GM12864 (cell line): Measurements from ENCODE around the gene PPAN.
A peak's percentile ranks its signal among the peaks of the same experiment; 100 is the strongest.

ENCODE experiments used
- DNase-seq: peaks from one replicate; pipeline ENCODE4 v3.0.0-alpha.2; 2011; ENCODE audit warnings: low read depth
- H3K4me3 ChIP-seq: 2 replicates; pipeline ENCODE4 v1.5.1; 2011; ENCODE audit warnings: mild to moderate bottlenecking, low read depth, low read length, control low read depth
- CTCF ChIP-seq: IDR thresholded peaks from 2 replicates; pipeline ENCODE4 v1.5.1; 2011; ENCODE audit warnings: low read depth, mild to moderate bottlenecking, moderate library complexity, low read length, control low read depth, inconsistent platforms; ENCODE audit errors: missing control alignments

PPAN gene

GRCh38 chr19:10110076-10110971 lies 4.2 kb downstream of the PPAN start:
- TF ChIP-seq CTCF, result no peak
- no peak for DNase-seq
- H3K4me3 ChIP-seq, result peak overlapping the region; percentile 35; the same call in 1 of the 2 replicates

DNA sequence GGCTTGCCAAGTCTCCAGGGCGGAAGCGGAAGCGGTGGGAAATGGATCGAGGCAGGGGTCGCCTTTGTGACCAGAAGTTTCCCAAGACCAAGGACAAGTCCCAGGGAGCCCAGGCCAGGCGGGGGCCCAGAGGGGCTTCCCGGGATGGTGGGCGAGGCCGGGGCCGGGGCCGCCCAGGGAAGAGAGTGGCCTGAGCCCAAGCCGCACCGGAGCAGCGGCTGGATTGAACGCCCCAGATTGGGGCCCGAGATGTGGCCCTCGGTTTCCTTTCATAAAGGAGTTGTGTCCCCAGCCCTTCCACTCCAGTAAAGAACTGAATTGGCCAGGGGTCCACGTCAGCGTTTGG lies 4.8 kb downstream of the PPAN start:
- peak overlapping the region; percentile 35 for H3K4me3 ChIP-seq
- TF ChIP-seq CTCF, result no peak
- DNase-seq, result no peak

- DNase-seq, result peak; percentile 69
- TF ChIP-seq CTCF, result no peak
- H3K4me3 ChIP-seq, result peak within 1 kb of the TSS; percentile 43
These were observed 5.2 kb downstream of the PPAN start, which contains the start of gene P2RY11 for GRCh38 chr19:10111405-10111811. Gene P2RY11, plus strand, starts transcription at chr19:10111693. Its CDS starts 29 bp downstream, at chr19:10111722.

DNA sequence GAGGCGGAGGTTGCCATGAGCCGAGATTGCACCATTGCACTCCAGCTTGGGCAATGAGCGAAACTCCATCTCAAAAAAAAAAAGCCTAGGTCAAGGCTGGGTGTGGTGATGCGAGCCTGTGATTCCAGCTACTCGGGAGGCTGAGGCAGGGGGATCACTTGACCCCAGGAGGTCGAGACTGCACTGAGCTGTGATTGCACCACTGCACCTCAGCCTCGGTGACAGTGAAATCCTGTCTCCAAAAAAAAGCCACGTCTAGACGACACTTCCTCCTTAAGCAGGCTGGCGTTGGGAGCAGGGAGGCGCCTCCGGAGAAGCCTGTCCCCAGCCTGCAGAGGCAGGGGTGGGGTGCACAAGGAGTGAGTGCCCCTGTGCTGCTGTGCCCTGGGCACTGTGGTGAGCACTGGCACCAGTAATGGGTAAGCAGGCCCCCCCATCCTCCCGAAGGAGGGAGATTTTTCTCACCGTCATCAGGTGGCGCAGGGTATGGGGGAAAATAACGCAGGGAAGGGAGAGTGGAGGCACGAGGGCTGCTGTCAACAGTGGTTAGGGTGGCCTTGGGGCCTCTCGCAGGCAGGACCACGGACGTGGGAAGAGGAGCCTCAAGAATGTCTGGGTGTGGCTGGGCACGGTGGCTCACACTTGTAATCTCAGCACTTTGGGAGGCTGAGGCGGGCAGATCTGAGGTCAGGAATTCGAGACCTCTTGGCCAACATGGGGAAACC lies 6.0 kb downstream of the PPAN start:
- TF ChIP-seq CTCF, result no peak
- H3K4me3 ChIP-seq, result peak overlapping the region; percentile 43
- no peak for DNase-seq

GRCh38 chr19:10112895-10113591 lies 6.9 kb downstream of the PPAN start:
- peak; percentile 44 for DNase-seq

DNA sequence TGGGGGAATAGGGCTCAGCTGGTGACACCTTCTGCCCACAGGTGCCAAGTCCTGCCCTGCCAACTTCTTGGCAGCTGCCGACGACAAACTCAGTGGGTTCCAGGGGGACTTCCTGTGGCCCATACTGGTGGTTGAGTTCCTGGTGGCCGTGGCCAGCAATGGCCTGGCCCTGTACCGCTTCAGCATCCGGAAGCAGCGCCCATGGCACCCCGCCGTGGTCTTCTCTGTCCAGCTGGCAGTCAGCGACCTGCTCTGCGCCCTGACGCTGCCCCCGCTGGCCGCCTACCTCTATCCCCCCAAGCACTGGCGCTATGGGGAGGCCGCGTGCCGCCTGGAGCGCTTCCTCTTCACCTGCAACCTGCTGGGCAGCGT lies 7.4 kb downstream of the PPAN start:
- TF ChIP-seq CTCF, result no peak
- no peak overlapping the region for H3K4me3 ChIP-seq
- DNase-seq, result no peak

More at GRCh38 chr19:10112895-10113591, 6.9 kb downstream of the PPAN start:
- TF ChIP-seq CTCF, result peak; percentile 88
- no peak overlapping the region for H3K4me3 ChIP-seq
